Central memory CD8-positive, alpha-beta T cell (primary cell): Measurements from ENCODE around the gene SLC43A1.
"Not testable (repeated sequence)": the region's sequence is repeated elsewhere in the genome, so short reads cannot be mapped to it uniquely, and the experiment has no call there.

Source experiments
- ATAC-seq: fragments of 150-1000 bp; cut with Tn5 transposase; replicated peaks from 2 replicates; pipeline ENCODE4 v1.10.0; 2022; ENCODE audit warnings: mild to moderate bottlenecking, moderate FRiP score, moderate number of reproducible peaks; ENCODE audit not compliant: poor library complexity, severe bottlenecking; ENCODE audit errors: extremely low read depth
- DNase-seq, 2 donors: peaks; one replicate each; pipeline ENCODE4 v3.0.0; 2021; ENCODE audit warnings: low spot score in 2 of 2
- H3K27ac Mint-ChIP-seq: one replicate; pipeline ENCODE4 v1.8.0; 2022; ENCODE audit warnings: low read depth, mild to moderate bottlenecking, moderate library complexity, mixed read lengths
- H3K27me3 Mint-ChIP-seq: one replicate; pipeline ENCODE4 v1.8.0; 2022; ENCODE audit warnings: mixed read lengths
- H3K36me3 Mint-ChIP-seq: one replicate; pipeline ENCODE4 v1.8.0; 2022; ENCODE audit warnings: mild to moderate bottlenecking, moderate library complexity, mixed read lengths; ENCODE audit not compliant: insufficient read depth
- H3K4me1 Mint-ChIP-seq: one replicate; pipeline ENCODE4 v1.8.0; 2022; ENCODE audit warnings: mixed read lengths
- H3K4me3 Mint-ChIP-seq: one replicate; pipeline ENCODE4 v1.8.0; 2022; ENCODE audit warnings: mild to moderate bottlenecking, moderate library complexity, mixed read lengths
- H3K9me3 Mint-ChIP-seq: one replicate; pipeline ENCODE4 v1.8.0; 2022; ENCODE audit warnings: mixed read lengths

SLC43A1 gene

GRCh38 chr11:57458060-57458409 is 57.5 kb downstream of the SLC43A1 start:
- H3K36me3 Mint-ChIP-seq: peaks cover 5% of the 10 kb centered on the region
- peaks cover 39% of the 10 kb centered on the region for H3K4me1 Mint-ChIP-seq
- ATAC-seq (no peak), DNase-seq (no peak)
- H3K27me3 Mint-ChIP-seq: peaks cover 50% of the 10 kb centered on the region
- no peaks in the 10 kb centered on the region for H3K9me3 Mint-ChIP-seq
- peak overlapping the region; percentile 77 for H3K4me3 Mint-ChIP-seq
- no peak overlapping the region for H3K27ac Mint-ChIP-seq

- Mint-ChIP-seq H3K4me1 (peaks cover 35% of the 10 kb centered on the region), H3K4me3 (peak overlapping the region; percentile 77), H3K27ac (no peak overlapping the region), H3K36me3 (peaks cover 5% of the 10 kb centered on the region), H3K27me3 (peaks cover 50% of the 10 kb centered on the region), H3K9me3 (no peaks in the 10 kb centered on the region)
- ATAC-seq (peak; percentile 16), DNase-seq (no peak)
Observed at GRCh38 chr11:57457643-57458023, 57.9 kb downstream of the SLC43A1 start.

GRCh38 chr11:57456960-57457642 is 58.4 kb downstream of the SLC43A1 start:
- H3K27ac Mint-ChIP-seq: no peak overlapping the region
- peak; percentile 56 to 66 for DNase-seq
- H3K9me3 Mint-ChIP-seq: no peaks in the 10 kb centered on the region

GRCh38 chr11:57453543-57454177 is 61.8 kb downstream of the SLC43A1 start:
- Mint-ChIP-seq H3K27me3 (peaks cover 34% of the 10 kb centered on the region), H3K27ac (no peak overlapping the region), H3K4me3 (no peak overlapping the region), H3K9me3 (no peaks in the 10 kb centered on the region), H3K4me1 (peaks cover 17% of the 10 kb centered on the region), H3K36me3 (peaks cover 5% of the 10 kb centered on the region)
- no peak for DNase-seq
- no peak for ATAC-seq

More at GRCh38 chr11:57456960-57457642, 58.4 kb downstream of the SLC43A1 start:
- Mint-ChIP-seq H3K36me3 (peaks cover 5% of the 10 kb centered on the region), H3K4me3 (peak overlapping the region; percentile 77), H3K27me3 (peaks cover 50% of the 10 kb centered on the region), H3K4me1 (peaks cover 32% of the 10 kb centered on the region)
- ATAC-seq: peak; percentile 34

GRCh38 chr11:57446055-57446454 is 69.4 kb downstream of the SLC43A1 start:
- DNase-seq (no peak), ATAC-seq (no peak)
- Mint-ChIP-seq H3K4me1 (no peaks in the 10 kb centered on the region), H3K9me3 (no peaks in the 10 kb centered on the region), H3K27me3 (peaks cover 56% of the 10 kb centered on the region), H3K36me3 (no peaks in the 10 kb centered on the region), H3K27ac (no peak overlapping the region), H3K4me3 (no peak overlapping the region)

- DNase-seq, H3K4me3 Mint-ChIP-seq, H3K9me3 Mint-ChIP-seq, H3K36me3 Mint-ChIP-seq, H3K27ac Mint-ChIP-seq, H3K4me1 Mint-ChIP-seq, ATAC-seq: not testable (repeated sequence)
- H3K27me3 Mint-ChIP-seq: peaks cover 53% of the 10 kb centered on the region
Observed at GRCh38 chr11:57445122-57445394, 70.4 kb downstream of the SLC43A1 start.

- Mint-ChIP-seq H3K4me1 (no peaks in the 10 kb centered on the region), H3K27ac (no peak overlapping the region), H3K9me3 (no peaks in the 10 kb centered on the region), H3K4me3 (no peak overlapping the region), H3K27me3 (peaks cover 47% of the 10 kb centered on the region), H3K36me3 (no peaks in the 10 kb centered on the region)
- ATAC-seq: no peak
- no peak for DNase-seq
Observed at GRCh38 chr11:57444362-57445121, 71.0 kb downstream of the SLC43A1 start.

- Mint-ChIP-seq H3K4me3 (no peak overlapping the region), H3K27ac (no peak overlapping the region), H3K4me1 (no peaks in the 10 kb centered on the region), H3K27me3 (peaks cover 18% of the 10 kb centered on the region), H3K36me3 (no peaks in the 10 kb centered on the region), H3K9me3 (no peaks in the 10 kb centered on the region)
- no peak for DNase-seq
- no peak for ATAC-seq
Observed at GRCh38 chr11:57440744-57441414, 74.6 kb downstream of the SLC43A1 start.

- no peak overlapping the region for H3K27ac Mint-ChIP-seq
- DNase-seq (no peak), ATAC-seq (no peak)
- no peaks in the 10 kb centered on the region for H3K36me3 Mint-ChIP-seq
- no peak overlapping the region for H3K4me3 Mint-ChIP-seq
- no peaks in the 10 kb centered on the region for H3K9me3 Mint-ChIP-seq
- no peaks in the 10 kb centered on the region for H3K4me1 Mint-ChIP-seq
- H3K27me3 Mint-ChIP-seq: peaks cover 7% of the 10 kb centered on the region
Observed at GRCh38 chr11:57439786-57440185, 75.7 kb downstream of the SLC43A1 start.

GRCh38 chr11:57438345-57439285 is 76.9 kb downstream of the SLC43A1 start:
- Mint-ChIP-seq H3K4me1 (no peaks in the 10 kb centered on the region), H3K4me3 (no peak overlapping the region), H3K9me3 (no peaks in the 10 kb centered on the region), H3K36me3 (no peaks in the 10 kb centered on the region), H3K27ac (no peak overlapping the region), H3K27me3 (no peaks in the 10 kb centered on the region)
- no peak for DNase-seq
- ATAC-seq: no peak

- H3K27me3 Mint-ChIP-seq: no peaks in the 10 kb centered on the region
- DNase-seq (no peak), ATAC-seq (no peak)
- no peaks in the 10 kb centered on the region for H3K4me1 Mint-ChIP-seq
- no peaks in the 10 kb centered on the region for H3K9me3 Mint-ChIP-seq
- no peak overlapping the region for H3K27ac Mint-ChIP-seq
- H3K36me3 Mint-ChIP-seq: no peaks in the 10 kb centered on the region
- no peak overlapping the region for H3K4me3 Mint-ChIP-seq
Observed at GRCh38 chr11:57436031-57436430, 79.5 kb downstream of the SLC43A1 start.
